Measurements from ENCODE around the gene COX10.
A peak's percentile ranks its signal among the peaks of the same experiment; 100 is the strongest.
"Not testable (repeated sequence)": the region's sequence is repeated elsewhere in the genome, so short reads cannot be mapped to it uniquely, and the experiment has no call there.

The COX10 gene

GRCh38 chr17:14179951-14180350 lies 110.6 kb downstream of the COX10 start:
- DNase-seq (ENCODE audit: low read depth) = not testable (repeated sequence)

- DNase-seq (ENCODE audit: low read depth) = not testable (repeated sequence)
Observed at GRCh38 chr17:14182084-14182483, 112.8 kb downstream of the COX10 start.

- DNase-seq (ENCODE audit: low read depth) = not testable (repeated sequence)
Observed at GRCh38 chr17:14184536-14184935, 115.2 kb downstream of the COX10 start.

DNA sequence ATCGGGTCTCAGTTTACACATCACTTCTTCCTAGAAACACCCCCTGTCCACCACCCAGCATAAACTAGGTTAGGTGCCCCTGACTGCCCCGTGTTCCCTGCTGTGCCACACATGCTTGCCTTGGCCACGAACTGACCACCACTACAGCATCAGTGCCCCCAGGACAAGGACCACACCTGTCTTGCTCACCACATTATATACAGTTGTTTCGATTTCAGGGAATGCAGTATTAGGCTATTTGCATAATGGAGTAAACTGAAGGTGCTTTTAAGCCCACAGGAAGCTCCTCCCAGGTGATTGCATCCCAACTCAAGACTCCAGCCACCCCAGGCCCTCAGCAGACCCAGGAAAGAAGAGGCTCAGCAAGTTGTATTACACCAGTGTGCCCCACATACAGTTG lies 117.1 kb downstream of the COX10 start:
- not testable (repeated sequence) for DNase-seq (ENCODE audit: low read depth)

- not testable (repeated sequence) for DNase-seq (ENCODE audit: low read depth)
Observed at GRCh38 chr17:14190774-14191173, 121.5 kb downstream of the COX10 start.

DNA sequence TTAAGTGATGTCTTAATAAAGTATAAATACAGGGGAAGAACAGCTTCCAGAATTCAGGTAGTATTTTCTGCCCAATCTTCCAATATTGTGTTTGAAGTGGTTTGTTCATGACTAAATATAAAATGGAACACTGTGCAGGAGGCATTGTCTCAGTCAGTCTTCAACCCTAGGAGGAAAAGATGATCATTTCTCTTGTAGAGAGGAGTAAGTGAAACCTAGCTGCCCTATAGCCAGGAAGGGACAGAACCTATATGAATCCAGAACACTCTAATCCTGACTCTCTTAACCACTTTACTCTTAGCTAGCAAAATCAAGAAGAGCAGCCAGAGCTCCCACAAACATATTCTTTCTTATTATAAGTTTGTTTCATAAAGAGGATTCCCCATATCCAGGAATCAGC lies 122.2 kb downstream of the COX10 start:
- not testable (repeated sequence) for DNase-seq (ENCODE audit: low read depth)

DNA sequence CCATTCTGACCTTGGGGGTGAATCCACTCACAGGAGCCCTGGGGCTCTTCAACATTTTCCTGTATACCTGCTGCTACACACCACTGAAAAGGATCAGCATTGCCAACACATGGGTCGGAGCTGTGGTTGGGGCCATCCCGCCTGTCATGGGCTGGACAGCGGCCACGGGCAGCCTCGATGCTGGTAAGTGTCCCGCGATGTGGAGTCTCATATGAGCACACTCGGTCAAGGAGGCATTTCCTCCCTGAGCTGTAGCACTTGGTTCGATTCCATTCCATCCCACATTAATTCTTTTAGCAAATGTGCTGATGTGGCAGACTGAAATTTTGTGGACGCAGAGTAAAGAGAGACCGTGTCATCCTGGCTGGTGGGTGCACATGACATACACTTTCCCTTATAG lies 122.7 kb downstream of the COX10 start:
- DNase-seq (ENCODE audit: low read depth) = not testable (repeated sequence)

DNA sequence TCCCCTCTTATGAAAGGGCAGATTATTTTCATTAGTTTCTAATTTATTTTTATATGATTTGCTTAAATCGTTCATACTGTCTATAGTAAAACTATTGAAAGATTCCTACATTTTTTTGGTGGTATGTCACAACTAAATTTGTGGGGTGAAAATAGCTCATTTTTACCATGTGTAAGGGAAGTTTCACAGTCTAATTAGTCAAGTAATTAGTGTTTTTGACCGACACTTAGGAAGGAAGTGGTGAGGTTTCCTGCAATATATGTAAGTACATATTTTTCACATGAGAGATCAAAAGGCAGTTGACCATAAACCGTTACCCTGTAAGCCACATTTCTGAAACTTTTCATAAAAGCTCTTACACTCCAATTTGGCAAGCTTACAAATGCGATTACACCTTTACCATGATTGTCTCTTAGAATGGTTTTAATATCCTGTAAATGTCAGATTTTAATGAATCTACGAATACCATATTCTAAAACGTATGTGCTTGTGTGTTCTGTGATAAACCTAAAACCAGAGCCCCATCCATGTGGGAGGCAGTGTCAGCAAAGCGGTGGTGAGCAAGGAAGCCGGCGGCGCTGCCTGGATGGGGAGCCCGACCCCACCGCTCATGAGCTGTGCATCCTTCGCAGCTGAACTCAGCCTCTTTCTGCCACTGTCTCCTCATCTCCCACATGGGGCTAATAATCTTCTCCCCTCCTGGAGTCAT lies 123.5 kb downstream of the COX10 start:
- DNase-seq (ENCODE audit: low read depth) = not testable (repeated sequence)

DNA sequence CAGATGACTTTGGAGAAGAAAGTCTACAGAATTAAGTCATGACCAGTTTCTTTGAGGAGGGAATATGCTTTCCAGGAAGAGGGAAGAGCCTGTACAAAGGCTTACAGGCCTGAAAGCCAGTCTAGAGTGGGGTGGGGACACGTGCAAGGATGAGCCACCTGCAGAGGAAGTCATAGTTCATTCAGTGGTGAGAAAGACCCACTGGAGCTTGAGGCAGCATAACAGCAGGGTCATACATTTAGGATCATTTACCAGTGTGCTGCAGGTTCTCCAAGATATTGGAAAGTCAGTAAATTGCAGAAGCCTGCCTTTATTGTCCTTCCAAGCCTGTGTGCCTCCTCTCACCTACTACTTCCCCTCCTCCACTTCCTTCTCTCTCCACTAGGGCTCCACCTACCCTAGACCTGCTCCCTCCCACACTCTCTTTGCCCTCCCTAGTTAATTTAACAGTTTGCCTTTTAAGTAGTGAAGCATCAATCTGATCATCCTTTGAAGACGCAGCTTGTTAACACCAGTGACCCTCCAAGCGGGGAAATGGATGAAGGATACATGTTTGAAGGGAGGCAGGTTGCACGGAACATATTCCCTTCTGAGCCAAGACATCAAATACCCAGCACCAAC lies 127.2 kb downstream of the COX10 start:
- DNase-seq (ENCODE audit: low read depth) = no peak

DNA sequence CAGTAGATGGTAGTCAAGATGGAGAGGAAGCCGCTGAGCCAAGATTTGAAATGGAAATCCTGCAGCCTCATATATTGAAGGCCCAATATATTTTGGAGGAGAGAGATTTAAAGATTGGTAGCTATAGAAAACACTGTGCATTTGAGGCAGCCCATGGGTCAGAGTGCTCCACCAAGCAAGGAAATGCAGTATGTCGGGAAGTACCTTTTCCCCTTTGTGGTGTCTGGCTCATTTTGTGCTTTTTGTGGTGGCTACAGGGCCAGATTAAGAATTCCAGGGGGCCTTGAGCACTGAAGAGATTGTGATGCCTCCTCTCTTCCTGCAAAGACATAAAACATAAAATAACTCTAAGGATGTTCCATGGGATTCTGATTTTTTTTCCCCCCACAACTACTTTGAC lies 127.8 kb downstream of the COX10 start:
- no peak for DNase-seq (ENCODE audit: low read depth)

- peak; percentile 27 for DNase-seq (ENCODE audit: low read depth)
Observed at GRCh38 chr17:14197586-14197985, 128.3 kb downstream of the COX10 start.

DNA sequence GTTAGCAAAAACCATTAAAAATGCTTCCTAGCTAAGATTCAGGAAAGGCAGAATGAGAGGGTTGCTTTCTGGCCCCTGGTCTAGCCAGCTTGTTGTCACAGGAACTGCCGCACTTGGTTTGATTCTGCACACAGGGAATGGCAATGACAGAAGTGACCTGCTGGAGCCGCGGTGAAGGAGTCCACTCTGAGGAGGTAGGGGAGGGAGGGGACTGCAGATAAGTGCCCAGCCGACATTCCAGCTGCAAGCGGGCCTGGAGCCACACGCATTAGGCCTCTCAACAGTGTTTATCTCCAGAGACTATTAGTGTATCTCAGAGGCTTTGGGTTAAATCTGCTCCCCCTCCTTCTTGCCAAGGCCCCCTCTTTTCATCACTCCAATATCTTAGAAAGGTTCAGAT lies 128.7 kb downstream of the COX10 start:
- no peak for DNase-seq (ENCODE audit: low read depth)

- DNase-seq (ENCODE audit: low read depth) = no peak
Observed at GRCh38 chr17:14198575-14198974, 129.3 kb downstream of the COX10 start.

DNA sequence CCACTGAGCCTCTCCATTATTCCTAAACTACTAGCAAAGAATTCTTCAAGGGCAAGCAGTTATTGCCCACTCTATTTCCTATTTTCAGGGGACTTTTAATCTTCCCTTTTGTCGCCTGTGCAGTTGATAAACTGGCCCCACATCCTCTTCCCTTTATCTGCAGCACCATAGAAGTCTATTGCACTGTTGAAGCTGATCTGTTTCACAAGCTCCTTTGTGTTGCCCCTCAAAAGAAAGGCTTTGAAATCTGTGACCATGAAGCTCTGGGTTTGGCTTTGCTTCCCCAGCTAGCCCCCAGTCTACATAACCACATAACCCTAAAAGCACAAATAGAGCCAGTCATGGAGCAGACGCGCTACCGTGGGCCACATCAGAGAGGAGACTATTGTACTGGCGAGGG lies 130.3 kb downstream of the COX10 start:
- no peak for DNase-seq (ENCODE audit: low read depth)

GRCh38 chr17:14200354-14200753 lies 131.1 kb downstream of the COX10 start:
- DNase-seq (ENCODE audit: low read depth) = no peak

GRCh38 chr17:14201021-14201987 lies 132.0 kb downstream of the COX10 start:
- peak; percentile 61 for DNase-seq (ENCODE audit: low read depth)

GRCh38 chr17:14201988-14202380 lies 132.7 kb downstream of the COX10 start:
- DNase-seq (ENCODE audit: low read depth) = no peak

- DNase-seq (ENCODE audit: low read depth) = no peak
Observed at GRCh38 chr17:14202388-14203166, 133.3 kb downstream of the COX10 start.

- DNase-seq (ENCODE audit: low read depth) = no peak
Observed at GRCh38 chr17:14203388-14203787, 134.1 kb downstream of the COX10 start.

GRCh38 chr17:14204084-14204483 lies 134.8 kb downstream of the COX10 start:
- no peak for DNase-seq (ENCODE audit: low read depth)

DNA sequence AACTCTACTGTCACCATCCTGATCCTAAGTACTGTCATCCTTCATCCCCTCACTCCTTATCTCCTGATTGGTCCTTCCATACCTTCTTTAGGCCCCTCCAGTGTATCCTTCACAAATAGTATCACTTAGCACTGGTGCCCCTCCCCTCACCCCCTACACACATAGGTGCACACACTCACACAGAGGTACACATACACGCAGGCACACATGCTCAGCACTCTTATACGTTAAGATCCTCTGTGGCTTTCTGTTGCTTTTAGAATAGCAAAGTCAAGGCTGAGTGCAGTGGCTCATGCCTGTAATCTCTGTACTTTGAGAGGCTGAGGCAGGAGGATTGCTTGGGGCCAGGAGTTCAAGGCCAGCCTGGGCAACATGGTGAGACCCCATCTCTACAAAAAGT lies 135.2 kb downstream of the COX10 start:
- DNase-seq (ENCODE audit: low read depth) = no peak

- DNase-seq (ENCODE audit: low read depth) = no peak
Observed at GRCh38 chr17:14205380-14205779, 136.1 kb downstream of the COX10 start.
